IPS DF 4.7 (cell line): Measurements from ENCODE around the gene KRTAP4-1.
"Not testable (repeated sequence)": the region's sequence is repeated elsewhere in the genome, so short reads cannot be mapped to it uniquely, and the experiment has no call there.

Source experiments
- DNase-seq: peaks from one replicate; pipeline ENCODE4 v3.0.0-alpha.2; 2013; ENCODE audit warnings: low spot score; ENCODE audit errors: extremely low read depth

KRTAP4-1 gene

DNA sequence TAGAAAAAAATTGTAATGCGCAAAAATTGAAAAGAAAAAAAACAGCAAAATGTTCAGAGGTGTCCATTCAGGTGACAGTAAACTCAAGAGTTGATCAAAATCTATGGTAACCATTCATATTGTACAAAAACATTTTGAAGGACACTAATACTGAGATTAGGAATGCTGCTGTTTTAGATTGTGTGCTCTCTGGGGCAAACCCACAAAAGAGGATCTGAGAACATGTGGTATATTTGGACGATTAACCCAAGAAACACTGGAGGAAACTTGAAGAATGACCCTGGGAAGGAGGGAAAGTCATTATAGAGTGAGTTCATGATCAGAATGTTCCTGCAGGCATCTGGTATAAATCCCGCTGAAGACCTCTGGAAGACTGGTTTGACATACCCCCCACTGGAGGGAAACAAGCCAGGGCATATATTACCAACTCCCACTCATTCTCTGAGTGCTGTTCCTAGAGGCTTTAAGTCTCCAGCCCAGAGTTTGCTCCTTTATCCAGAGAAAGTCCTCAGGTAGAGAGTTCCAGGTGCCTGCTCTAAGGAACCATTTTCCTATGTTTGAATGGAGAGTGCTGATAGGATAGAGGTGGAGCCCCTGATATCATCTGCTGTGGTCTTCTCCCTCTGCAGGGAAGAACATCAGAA is 7.8 kb downstream of the KRTAP4-1 start:
- DNase-seq = no peak

GRCh38 chr17:41171886-41172285 is 12.8 kb downstream of the KRTAP4-1 start:
- no peak for DNase-seq

DNA sequence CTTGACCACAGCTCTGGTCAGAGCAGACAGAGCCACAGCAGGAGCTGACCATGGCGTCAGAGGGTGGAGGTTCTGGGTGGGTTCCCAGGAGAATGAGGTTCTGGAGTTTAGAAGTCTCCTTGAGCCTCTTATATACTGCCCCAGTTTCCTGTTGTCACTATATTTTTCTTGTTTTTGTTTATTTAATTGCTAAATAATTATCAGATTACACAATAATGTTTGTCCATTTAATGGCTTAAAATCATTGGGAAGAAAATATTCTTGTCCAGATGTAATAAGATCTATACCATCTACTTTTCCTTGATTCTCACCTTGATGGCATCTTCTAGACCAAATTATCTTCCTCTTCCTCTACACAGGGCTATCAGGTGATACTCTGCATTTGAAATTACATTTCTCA is 16.6 kb downstream of the KRTAP4-1 start, which contains the start of gene KRTAP4-3:
KRTAP4-3 (minus strand) TSS at position 101 of the 400 bp plus-strand sequence; CDS start at position 52, 49 bp downstream.
- DNase-seq = no peak

DNA sequence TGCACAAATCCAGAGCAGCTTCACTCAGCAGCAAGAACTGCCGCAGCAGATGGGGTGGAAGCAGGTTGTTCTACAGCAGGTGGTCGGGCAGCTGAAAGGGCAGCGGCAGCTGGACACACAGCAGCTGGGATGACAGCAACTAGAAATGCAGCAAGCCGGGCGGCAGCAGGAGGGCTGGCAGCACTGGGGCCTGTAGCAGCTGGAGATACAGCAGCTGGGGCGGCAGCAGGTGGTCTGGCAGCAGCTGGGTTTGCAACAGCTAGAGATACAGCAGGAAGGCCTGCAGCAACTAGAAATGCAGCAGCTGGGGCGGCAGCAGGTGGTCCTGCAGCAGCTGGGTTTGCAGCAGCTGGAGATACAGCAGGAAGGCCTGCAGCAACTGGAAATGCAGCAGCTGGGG is 17.1 kb downstream of the KRTAP4-1 start:
- no peak for DNase-seq

DNA sequence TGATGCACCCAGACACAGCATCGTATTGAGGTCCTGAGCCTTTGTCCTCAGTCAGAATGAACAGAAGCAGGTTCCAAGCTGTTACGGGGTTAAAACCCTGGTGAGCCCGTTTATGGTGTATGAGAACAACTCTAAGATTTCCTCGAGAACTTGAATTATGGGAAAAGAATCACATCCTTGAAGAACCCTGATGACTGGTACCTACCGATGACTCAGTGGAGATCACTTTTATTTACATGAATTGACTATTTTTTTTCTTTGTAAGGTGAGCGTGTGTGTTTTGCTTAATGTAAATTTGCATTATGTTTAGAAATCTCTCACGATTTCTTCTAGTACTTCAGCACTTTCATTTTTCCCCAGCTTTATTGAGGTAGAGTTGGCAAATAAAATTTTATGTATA is 20.9 kb downstream of the KRTAP4-1 start:
- no peak for DNase-seq

- DNase-seq = no peak
These were observed 24.1 kb downstream of the KRTAP4-1 start, which contains the start of gene KRTAP4-4 for GRCh38 chr17:41160648-41161047. TSS of gene KRTAP4-4 (minus strand) at chr17:41160748. CDS start at chr17:41160691, 57 bp downstream.

DNA sequence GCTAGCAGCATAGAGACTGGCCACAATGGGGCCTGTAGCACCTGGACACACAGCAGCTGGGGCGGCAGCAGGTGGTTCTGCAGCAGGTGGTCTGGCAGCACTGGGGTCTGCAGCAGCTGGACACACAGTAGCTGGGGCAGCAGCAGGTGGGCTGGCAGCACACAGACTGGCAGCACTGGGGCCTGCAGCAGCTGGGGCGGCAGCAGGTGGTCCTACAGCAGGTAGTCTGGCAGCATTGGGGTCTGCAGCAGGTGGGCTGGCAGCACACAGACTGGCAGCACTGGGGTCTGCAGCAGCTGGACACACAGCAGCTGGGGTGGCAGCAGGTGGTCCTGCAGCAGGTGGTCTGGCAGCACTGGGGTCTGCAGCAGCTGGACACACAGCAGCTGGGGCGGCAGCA is 24.5 kb downstream of the KRTAP4-1 start:
- DNase-seq = not testable (repeated sequence)

DNA sequence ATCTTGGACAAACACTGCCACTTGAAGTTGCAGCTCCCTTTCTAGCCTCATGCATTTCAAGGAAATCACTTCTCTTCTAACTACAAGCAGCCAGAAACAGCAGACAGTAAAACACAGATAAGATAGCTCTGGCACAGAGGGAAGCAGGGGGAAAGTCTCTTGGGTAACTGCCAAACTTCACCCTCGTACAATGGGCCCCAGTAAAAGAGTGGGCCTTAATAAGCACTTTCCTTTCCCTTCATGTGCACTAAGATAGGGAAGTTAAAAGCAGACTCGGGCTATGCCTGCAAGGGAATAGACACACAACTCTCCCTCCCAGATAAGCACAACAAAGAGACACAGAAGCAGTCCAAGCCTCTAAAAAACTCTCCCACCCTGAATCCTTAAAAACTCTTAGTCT is 30.9 kb downstream of the KRTAP4-1 start:
- no peak for DNase-seq

- DNase-seq = no peak
These were observed 33.2 kb downstream of the KRTAP4-1 start for GRCh38 chr17:41151525-41151924.

DNA sequence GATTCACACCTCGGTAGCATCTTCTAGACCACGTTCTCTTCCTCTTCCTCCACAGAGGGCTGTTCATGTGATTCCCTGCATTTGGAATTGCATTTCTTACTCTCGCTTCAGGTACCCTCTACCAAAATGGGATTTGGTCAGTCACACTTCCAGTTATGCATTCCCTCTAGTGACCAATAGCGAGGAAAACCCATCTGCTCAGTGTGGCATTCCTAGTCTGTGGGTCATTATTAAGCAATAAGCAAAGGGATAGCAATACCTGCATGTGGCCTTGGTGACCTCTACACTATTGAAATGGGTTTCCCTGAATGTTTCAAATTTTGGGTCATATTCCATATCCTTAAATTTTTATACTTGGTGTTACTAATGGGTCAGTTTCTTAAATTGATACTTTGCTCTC is 34.7 kb downstream of the KRTAP4-1 start:
- DNase-seq = no peak

DNA sequence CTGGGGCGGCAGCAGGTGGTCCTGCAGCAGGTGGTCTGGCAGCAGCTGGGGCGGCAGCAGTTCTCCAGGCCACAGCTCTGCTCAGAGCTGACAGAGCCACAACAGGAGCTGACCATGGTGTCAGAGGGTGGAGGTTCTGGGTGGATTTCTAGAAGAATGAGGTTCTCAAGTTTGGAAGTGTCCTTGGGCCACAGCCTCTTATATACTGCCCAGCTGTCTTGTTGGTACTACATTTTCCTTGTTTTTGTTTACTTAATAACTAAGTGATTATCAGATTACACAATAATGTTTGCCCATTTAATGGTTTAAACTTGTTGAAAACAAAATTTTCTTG is 35.1 kb downstream of the KRTAP4-1 start, which contains the start of gene KRTAP4-5:
KRTAP4-5 (minus strand) TSS at position 174 of the 334 bp plus-strand sequence; CDS start at position 116, 58 bp downstream.
- no peak for DNase-seq

GRCh38 chr17:41148971-41149651 is 35.6 kb downstream of the KRTAP4-1 start:
- not testable (repeated sequence) for DNase-seq

- DNase-seq = no peak
These were observed 37.0 kb downstream of the KRTAP4-1 start for GRCh38 chr17:41147531-41148204.

DNA sequence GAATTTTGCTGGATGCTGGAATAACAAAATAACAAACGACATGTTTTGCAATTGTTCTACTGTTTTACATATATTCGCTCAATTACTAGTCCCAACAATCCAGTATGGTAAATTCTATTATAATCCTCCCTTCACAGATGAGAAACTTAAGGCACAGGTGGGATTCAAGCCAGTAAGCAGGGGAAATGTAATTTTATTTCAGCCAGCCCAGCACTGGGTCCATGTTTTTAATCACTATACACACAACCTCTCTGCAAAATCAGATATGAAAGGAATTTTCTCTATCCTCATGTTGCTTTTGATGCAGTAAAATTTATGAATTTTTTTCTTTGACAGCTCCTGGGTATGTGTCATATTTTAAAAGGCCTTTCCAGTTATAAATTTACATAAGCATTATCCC is 39.5 kb downstream of the KRTAP4-1 start:
- no peak for DNase-seq

DNA sequence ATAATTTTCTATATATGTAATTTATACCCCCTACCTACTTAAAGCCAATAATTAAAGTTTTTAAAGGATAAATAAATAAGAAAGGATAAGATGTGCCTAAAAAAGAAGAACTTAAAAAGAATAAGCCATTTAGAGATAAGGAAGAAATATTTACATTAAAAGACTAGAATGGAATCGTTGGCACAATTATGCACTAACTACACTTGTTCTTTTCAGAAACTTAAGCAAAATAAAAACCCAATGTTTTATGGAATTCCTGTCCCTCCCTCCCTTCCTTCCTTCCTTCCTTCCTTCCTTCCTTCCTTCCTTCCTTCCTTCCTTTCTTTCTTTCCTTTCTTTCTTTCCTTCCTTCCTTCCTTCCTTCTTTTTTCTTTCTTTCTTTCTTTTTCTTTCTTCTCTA is 39.9 kb downstream of the KRTAP4-1 start:
- DNase-seq = no peak

- DNase-seq = no peak
These were observed 43.4 kb downstream of the KRTAP4-1 start for GRCh38 chr17:41141361-41141760.

DNA sequence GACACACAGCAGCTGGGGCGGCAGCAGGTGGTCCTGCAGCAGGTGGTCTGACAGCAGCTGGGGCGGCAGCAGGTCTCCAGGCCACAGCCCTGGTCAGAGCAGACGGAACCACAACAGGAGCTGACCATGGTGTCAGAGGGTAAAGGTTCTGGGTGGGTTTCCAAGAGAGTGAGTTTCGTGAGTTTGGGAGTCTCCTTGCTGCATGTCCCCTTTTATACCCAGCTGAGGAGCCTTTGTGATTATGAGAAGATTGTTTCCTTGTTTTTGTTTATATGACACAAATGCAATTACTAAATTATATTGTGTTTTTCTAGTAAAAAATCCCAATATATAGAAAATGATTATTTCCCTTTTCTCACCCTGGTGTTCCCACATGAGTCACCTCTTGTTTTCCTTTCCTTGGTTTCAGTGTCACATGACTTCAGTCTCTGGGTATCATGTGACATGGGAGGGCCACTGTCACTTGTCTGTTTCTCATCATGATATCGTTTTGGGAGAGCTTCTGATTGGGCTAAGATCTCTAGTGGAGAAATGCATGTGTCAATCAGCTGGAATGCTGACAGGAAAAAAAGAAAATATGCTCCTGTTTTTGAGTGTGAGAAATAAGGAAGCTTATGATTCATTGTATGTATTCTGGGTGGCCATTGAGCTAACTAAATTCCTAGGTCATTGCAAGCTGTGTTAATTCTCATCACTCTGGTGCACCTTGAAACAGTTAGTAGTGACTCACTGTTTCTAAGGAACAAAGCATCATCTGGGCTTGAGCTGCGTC is 44.2 kb downstream of the KRTAP4-1 start, which contains the start of gene KRTAP4-6:
KRTAP4-6 (minus strand) TSS at position 185 of the 772 bp plus-strand sequence; CDS start at position 128, 57 bp downstream.
- no peak for DNase-seq

GRCh38 chr17:41139865-41140264 is 44.8 kb downstream of the KRTAP4-1 start:
- not testable (repeated sequence) for DNase-seq
